ENCODE results near the gene PCDH15.

DNA sequence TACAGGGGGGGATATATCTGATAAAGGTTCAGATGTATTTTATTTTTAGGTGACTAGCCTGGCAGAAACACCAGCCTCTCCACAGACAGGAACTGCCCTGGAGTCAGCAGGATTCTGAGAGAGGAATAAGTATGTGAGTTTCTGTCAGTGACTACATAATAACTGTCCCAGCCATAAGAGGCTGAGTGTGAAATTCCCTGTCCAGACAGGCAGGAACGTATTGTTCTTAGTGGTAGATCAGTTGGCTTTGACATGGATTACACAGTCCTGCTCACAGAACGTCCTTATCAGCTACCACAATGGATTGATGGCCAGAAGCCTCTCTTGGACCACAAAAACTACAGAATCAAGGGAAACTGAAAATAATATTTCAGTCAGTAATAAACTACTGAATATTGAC is 709.8 kb downstream of the PCDH15 start:
- no peak for TF ChIP-seq EZH2 (IDR thresholded peaks at IDR 0.05; ENCODE audit: borderline replicate concordance)
- TF ChIP-seq, protein P1, sequence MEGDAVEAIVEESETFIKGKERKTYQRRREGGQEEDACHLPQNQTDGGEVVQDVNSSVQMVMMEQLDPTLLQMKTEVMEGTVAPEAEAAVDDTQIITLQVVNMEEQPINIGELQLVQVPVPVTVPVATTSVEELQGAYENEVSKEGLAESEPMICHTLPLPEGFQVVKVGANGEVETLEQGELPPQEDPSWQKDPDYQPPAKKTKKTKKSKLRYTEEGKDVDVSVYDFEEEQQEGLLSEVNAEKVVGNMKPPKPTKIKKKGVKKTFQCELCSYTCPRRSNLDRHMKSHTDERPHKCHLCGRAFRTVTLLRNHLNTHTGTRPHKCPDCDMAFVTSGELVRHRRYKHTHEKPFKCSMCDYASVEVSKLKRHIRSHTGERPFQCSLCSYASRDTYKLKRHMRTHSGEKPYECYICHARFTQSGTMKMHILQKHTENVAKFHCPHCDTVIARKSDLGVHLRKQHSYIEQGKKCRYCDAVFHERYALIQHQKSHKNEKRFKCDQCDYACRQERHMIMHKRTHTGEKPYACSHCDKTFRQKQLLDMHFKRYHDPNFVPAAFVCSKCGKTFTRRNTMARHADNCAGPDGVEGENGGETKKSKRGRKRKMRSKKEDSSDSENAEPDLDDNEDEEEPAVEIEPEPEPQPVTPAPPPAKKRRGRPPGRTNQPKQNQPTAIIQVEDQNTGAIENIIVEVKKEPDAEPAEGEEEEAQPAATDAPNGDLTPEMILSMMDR (IDR thresholded peaks at IDR 0.05; ENCODE audit: poor library complexity): no peak
